Metanephros (tissue), 1 donor: ENCODE results near the gene MYCBPAP. TPM values are rescaled to one million over a fixed set of nuclear protein-coding genes. Genes with fewer than 3 reads are reported as not detected.

Source experiments
- total RNA-seq: library from RNA; depleted of rRNA; stranded (reverse); fragments of >200 nt; gene quantifications from one replicate; pipeline ENCODE4 v1.2.3, GENCODE V29; 2014

Gene MYCBPAP
- 2.9 TPM for total RNA-seq

GRCh38 chr17:50507871-50508572 lies at the start of gene MYCBPAP:
Gene MYCBPAP (plus strand): TSS chr17:50508439. CDS start chr17:50508675, 236 bp downstream.

GRCh38 chr17:50468304-50469207 lies 39.7 kb upstream of the MYCBPAP start, which contains the start of gene CHAD:
Gene CHAD (minus strand): TSS chr17:50468880. CDS start chr17:50468813, 67 bp downstream.

GRCh38 chr17:50478391-50479381 lies 29.6 kb upstream of the MYCBPAP start, which contains the start of gene RSAD1:
Gene RSAD1 (plus strand): TSS chr17:50478860. CDS start chr17:50478885, 25 bp downstream.

GRCh38 chr17:50532452-50533024 lies 24.3 kb downstream of the MYCBPAP start, which contains the start of gene EPN3:
Gene EPN3 (plus strand): TSS chr17:50532735. CDS start chr17:50536557, 3,822 bp downstream.

GRCh38 chr17:50547035-50547735 lies 38.9 kb downstream of the MYCBPAP start, which contains the start of gene SPATA20:
Gene SPATA20 (plus strand): TSS chr17:50547174. CDS start chr17:50547209, 35 bp downstream.

GRCh38 chr17:50560185-50560824 lies 52.1 kb downstream of the MYCBPAP start, which contains the start of gene CACNA1G:
Gene CACNA1G (plus strand): TSS chr17:50560715. CDS start chr17:50561460, 745 bp downstream.

Other genes starting within 250 kb of the MYCBPAP start
- gene TMEM92, start 234.0 kb upstream of the MYCBPAP start, total RNA-seq = 0.58 TPM
- 35.9 TPM for gene XYLT2, start 162.3 kb upstream of the MYCBPAP start, total RNA-seq
- gene MRPL27, start 135.3 kb upstream of the MYCBPAP start, total RNA-seq = 47.6 TPM
- gene EME1, start 135.2 kb upstream of the MYCBPAP start, total RNA-seq = 3.0 TPM
- gene LRRC59, start 110.9 kb upstream of the MYCBPAP start, total RNA-seq = 44.1 TPM
- gene ACSF2, start 82.2 kb upstream of the MYCBPAP start, total RNA-seq = 73.9 TPM
- 0.12 TPM for gene CHAD, start 39.6 kb upstream of the MYCBPAP start, total RNA-seq
- 41.0 TPM for gene RSAD1, start 29.6 kb upstream of the MYCBPAP start, total RNA-seq
- gene EPN3, start 24.3 kb downstream of the MYCBPAP start, total RNA-seq = 10.7 TPM
- gene SPATA20, start 38.7 kb downstream of the MYCBPAP start, total RNA-seq = 59.0 TPM
- gene CACNA1G, start 52.3 kb downstream of the MYCBPAP start, total RNA-seq = 17.1 TPM
- 13.5 TPM for gene ABCC3, start 126.4 kb downstream of the MYCBPAP start, total RNA-seq
- gene ANKRD40, start 199.5 kb downstream of the MYCBPAP start, total RNA-seq = 28.6 TPM
- gene LUC7L3, start 211.2 kb downstream of the MYCBPAP start, total RNA-seq = 144 TPM